ENCODE data around the gene FHOD3.

DNA sequence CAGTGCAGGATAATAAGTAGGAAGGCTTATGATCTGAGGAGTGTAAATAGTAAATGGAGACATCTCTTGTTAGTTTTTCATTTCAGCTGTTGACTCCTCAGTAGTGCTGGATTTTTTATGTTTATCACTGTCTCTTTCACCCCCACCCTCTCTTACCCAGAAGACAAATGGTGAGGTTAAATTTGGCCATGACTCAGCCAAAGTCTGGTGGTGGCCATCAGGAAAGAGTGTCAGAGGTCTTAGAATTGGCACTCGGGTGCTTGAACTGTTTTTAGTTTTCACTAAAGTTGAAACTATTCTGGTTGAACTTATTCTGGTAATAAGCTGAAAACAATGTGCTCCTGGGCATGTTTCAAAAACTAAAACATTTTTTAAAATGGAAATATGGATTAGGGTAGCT is 123.3 kb downstream of the FHOD3 start:
- TF ChIP-seq, protein P1, sequence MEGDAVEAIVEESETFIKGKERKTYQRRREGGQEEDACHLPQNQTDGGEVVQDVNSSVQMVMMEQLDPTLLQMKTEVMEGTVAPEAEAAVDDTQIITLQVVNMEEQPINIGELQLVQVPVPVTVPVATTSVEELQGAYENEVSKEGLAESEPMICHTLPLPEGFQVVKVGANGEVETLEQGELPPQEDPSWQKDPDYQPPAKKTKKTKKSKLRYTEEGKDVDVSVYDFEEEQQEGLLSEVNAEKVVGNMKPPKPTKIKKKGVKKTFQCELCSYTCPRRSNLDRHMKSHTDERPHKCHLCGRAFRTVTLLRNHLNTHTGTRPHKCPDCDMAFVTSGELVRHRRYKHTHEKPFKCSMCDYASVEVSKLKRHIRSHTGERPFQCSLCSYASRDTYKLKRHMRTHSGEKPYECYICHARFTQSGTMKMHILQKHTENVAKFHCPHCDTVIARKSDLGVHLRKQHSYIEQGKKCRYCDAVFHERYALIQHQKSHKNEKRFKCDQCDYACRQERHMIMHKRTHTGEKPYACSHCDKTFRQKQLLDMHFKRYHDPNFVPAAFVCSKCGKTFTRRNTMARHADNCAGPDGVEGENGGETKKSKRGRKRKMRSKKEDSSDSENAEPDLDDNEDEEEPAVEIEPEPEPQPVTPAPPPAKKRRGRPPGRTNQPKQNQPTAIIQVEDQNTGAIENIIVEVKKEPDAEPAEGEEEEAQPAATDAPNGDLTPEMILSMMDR (tag by site-specific recombination; IDR thresholded peaks at IDR 0.05): no peak
- no peak for TF ChIP-seq ZNF391 (tag by site-specific recombination; IDR thresholded peaks at IDR 0.05; ENCODE audit: borderline replicate concordance, low read depth)
- TF ChIP-seq ZBTB8A (tag by site-specific recombination; IDR thresholded peaks at IDR 0.05): no peak
- no peak for TF ChIP-seq YY1 (tag by site-specific recombination; IDR thresholded peaks at IDR 0.05)
- TF ChIP-seq, protein P2, sequence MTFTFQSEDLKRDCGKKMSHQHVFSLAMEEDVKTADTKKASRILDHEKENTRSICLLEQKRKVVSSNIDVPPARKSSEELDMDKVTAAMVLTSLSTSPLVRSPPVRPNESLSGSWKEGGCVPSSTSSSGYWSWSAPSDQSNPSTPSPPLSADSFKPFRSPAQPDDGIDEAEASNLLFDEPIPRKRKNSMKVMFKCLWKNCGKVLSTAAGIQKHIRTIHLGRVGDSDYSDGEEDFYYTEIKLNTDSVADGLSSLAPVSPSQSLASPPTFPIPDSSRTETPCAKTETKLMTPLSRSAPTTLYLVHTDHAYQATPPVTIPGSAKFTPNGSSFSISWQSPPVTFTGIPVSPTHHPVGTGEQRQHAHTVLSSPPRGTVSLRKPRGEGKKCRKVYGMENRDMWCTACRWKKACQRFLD (tag by site-specific recombination; IDR thresholded peaks at IDR 0.05): no peak
- TF ChIP-seq ZNF324 (tag by site-specific recombination; IDR thresholded peaks at IDR 0.05): no peak
- TF ChIP-seq HOXC10 (CRISPR knock-in tag; IDR thresholded peaks at IDR 0.05): no peak
- no peak for TF ChIP-seq ZNF776 (tag by site-specific recombination; IDR thresholded peaks at IDR 0.05; ENCODE audit: borderline replicate concordance)
- no peak for TF ChIP-seq ZNF37A (tag by site-specific recombination; IDR thresholded peaks at IDR 0.05)
- TF ChIP-seq, protein P3, sequence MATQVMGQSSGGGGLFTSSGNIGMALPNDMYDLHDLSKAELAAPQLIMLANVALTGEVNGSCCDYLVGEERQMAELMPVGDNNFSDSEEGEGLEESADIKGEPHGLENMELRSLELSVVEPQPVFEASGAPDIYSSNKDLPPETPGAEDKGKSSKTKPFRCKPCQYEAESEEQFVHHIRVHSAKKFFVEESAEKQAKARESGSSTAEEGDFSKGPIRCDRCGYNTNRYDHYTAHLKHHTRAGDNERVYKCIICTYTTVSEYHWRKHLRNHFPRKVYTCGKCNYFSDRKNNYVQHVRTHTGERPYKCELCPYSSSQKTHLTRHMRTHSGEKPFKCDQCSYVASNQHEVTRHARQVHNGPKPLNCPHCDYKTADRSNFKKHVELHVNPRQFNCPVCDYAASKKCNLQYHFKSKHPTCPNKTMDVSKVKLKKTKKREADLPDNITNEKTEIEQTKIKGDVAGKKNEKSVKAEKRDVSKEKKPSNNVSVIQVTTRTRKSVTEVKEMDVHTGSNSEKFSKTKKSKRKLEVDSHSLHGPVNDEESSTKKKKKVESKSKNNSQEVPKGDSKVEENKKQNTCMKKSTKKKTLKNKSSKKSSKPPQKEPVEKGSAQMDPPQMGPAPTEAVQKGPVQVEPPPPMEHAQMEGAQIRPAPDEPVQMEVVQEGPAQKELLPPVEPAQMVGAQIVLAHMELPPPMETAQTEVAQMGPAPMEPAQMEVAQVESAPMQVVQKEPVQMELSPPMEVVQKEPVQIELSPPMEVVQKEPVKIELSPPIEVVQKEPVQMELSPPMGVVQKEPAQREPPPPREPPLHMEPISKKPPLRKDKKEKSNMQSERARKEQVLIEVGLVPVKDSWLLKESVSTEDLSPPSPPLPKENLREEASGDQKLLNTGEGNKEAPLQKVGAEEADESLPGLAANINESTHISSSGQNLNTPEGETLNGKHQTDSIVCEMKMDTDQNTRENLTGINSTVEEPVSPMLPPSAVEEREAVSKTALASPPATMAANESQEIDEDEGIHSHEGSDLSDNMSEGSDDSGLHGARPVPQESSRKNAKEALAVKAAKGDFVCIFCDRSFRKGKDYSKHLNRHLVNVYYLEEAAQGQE (tag by site-specific recombination; IDR thresholded peaks at IDR 0.05): no peak
- no peak for TF ChIP-seq ZNF624 (tag by site-specific recombination; IDR thresholded peaks at IDR 0.05)
- TF ChIP-seq, protein P4, sequence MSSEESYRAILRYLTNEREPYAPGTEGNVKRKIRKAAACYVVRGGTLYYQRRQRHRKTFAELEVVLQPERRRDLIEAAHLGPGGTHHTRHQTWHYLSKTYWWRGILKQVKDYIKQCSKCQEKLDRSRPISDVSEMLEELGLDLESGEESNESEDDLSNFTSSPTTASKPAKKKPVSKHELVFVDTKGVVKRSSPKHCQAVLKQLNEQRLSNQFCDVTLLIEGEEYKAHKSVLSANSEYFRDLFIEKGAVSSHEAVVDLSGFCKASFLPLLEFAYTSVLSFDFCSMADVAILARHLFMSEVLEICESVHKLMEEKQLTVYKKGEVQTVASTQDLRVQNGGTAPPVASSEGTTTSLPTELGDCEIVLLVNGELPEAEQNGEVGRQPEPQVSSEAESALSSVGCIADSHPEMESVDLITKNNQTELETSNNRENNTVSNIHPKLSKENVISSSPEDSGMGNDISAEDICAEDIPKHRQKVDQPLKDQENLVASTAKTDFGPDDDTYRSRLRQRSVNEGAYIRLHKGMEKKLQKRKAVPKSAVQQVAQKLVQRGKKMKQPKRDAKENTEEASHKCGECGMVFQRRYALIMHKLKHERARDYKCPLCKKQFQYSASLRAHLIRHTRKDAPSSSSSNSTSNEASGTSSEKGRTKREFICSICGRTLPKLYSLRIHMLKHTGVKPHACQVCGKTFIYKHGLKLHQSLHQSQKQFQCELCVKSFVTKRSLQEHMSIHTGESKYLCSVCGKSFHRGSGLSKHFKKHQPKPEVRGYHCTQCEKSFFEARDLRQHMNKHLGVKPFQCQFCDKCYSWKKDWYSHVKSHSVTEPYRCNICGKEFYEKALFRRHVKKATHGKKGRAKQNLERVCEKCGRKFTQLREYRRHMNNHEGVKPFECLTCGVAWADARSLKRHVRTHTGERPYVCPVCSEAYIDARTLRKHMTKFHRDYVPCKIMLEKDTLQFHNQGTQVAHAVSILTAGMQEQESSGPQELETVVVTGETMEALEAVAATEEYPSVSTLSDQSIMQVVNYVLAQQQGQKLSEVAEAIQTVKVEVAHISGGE (tag by site-specific recombination; conservative IDR thresholded peaks at IDR 0.05; ENCODE audit: low read depth): no peak
- TF ChIP-seq, protein P5, sequence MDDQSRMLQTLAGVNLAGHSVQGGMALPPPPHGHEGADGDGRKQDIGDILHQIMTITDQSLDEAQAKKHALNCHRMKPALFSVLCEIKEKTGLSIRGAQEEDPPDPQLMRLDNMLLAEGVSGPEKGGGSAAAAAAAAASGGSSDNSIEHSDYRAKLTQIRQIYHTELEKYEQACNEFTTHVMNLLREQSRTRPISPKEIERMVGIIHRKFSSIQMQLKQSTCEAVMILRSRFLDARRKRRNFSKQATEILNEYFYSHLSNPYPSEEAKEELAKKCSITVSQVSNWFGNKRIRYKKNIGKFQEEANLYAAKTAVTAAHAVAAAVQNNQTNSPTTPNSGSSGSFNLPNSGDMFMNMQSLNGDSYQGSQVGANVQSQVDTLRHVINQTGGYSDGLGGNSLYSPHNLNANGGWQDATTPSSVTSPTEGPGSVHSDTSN (CRISPR knock-in tag; IDR thresholded peaks at IDR 0.05): no peak
